GM21529 (cell line): ENCODE results near the gene CNOT3.
"Not testable (repeated sequence)": the region's sequence is repeated elsewhere in the genome, so short reads cannot be mapped to it uniquely, and the experiment has no call there.

ENCODE experiments used
- ATAC-seq: cut with Tn5 transposase; IDR thresholded peaks from one replicate; pipeline ENCODE4 v1.9.1; 2021; ENCODE audit not compliant: unreplicated experiment

The CNOT3 gene

GRCh38 chr19:54189735-54190502, 52.4 kb downstream of the CNOT3 start:
- ATAC-seq: peak; percentile 47

GRCh38 chr19:54190503-54191010, 53.0 kb downstream of the CNOT3 start:
- ATAC-seq: peak; percentile 43

- peak; percentile 29 for ATAC-seq
These were observed 53.6 kb downstream of the CNOT3 start, which contains the start of gene TSEN34 for GRCh38 chr19:54191011-54191810. Gene TSEN34 (plus strand): TSS chr19:54191308. CDS start chr19:54191365, 57 bp downstream.

DNA sequence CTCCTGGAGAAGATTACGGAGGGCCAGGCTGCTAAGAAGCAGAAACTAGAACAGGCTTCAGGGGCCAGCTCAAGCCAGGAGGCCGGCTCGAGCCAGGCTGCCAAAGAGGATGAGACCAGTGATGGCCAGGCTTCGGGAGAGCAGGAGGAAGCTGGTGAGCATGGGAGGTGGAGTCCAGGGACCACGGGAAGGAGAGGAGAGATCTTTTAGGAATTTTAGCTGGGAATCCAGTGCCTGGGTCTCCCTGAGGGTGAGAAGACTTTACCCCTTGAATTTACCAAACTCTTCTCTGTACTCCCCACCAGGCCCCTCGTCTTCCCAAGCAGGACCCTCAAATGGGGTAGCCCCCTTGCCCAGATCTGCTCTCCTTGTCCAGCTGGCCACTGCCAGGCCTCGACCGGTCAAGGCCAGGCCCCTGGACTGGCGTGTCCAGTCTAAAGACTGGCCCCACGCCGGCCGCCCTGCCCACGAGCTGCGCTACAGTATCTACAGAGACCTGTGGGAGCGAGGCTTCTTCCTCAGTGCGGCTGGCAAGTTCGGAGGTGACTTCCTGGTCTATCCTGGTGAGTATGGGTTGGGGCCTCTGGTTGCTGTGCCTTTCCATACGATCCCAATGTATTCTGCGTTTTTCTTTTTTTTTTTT, 54.4 kb downstream of the CNOT3 start:
- no peak for ATAC-seq

GRCh38 chr19:54193011-54193410, 55.4 kb downstream of the CNOT3 start:
- no peak for ATAC-seq

DNA sequence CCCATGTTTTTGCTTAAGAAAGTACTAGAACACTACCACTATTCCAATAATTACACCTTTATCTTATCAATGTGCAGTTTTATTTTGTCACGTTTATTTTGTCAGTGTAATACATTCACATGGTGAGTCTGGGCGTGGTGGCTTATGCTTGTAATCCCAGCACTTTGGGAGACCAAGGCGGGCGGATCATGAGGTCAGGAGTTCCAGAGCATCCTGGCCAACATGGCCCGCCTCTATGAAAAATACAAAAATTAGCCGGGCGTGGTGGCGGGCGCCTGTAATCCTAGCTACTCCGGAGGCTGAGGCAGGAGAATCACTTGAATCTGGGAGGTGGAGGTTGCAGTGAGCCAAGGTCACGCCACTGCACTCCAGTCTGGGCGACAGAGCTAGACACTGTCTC, 56.9 kb downstream of the CNOT3 start:
- not testable (repeated sequence) for ATAC-seq

DNA sequence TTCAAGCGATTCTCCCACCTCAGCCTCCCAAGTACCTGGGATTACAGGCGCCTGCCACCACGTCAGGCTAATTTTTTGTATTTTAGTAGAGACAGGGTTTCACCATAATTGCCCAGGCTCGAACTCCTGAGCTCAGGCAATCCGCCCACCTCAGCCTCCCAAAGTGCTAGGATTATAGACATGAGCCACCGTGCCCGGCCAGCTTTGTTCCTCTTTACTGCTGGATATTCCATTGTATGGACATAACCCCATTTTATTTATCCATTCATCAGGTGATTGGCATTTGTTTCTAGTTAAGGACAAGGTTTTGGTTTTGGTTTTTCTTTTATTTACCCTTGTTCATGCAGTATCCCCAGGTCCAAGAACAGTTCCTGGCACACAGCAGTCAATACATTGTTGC, 59.0 kb downstream of the CNOT3 start:
- no peak for ATAC-seq

GRCh38 chr19:54197121-54197520, 59.6 kb downstream of the CNOT3 start:
- no peak for ATAC-seq

DNA sequence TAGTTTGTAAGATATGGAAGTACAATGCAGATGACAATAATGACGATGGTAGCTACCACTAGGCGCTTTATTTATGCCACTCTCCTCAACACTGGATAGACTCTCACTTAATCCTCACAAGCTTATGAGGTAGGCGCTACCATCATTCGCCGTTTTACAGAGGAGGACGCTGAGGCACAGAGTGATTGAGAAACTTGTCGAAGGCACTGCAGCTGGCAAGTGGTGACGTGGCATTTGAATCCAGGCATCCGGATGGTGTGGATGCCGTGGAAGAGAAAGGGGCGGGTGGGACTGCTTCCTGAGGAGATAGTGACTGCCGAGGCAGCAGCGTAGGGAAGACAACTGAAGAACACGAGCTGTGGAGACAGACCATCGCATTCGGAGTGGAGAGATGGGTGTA, 61.8 kb downstream of the CNOT3 start:
- no peak for ATAC-seq

DNA sequence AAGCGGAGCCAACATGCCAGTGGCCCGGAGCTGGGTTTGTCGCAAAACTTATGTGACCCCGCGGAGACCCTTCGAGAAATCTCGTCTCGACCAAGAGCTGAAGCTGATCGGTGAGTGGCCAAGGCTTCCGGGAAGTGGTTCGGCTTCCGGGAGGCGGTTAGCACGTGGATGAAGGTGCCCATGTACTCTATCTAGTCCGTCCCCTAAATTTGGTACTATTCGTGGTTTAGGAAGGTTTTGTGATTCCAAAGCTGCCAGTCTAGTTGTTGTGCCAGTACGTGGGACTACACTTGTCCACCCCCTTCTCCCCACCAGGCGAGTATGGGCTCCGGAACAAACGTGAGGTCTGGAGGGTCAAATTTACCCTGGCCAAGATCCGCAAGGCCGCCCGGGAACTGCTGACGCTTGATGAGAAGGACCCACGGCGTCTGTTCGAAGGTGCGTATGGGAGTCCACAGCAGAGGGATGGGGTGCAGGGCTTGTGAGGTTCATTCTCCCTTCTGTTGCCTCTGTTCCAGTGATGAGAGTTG, 63.7 kb downstream of the CNOT3 start:
- ATAC-seq: no peak

- ATAC-seq: no peak
These were observed 64.4 kb downstream of the CNOT3 start for GRCh38 chr19:54201980-54202379.

- no peak for ATAC-seq
These were observed 65.6 kb downstream of the CNOT3 start for GRCh38 chr19:54203151-54203611.

DNA sequence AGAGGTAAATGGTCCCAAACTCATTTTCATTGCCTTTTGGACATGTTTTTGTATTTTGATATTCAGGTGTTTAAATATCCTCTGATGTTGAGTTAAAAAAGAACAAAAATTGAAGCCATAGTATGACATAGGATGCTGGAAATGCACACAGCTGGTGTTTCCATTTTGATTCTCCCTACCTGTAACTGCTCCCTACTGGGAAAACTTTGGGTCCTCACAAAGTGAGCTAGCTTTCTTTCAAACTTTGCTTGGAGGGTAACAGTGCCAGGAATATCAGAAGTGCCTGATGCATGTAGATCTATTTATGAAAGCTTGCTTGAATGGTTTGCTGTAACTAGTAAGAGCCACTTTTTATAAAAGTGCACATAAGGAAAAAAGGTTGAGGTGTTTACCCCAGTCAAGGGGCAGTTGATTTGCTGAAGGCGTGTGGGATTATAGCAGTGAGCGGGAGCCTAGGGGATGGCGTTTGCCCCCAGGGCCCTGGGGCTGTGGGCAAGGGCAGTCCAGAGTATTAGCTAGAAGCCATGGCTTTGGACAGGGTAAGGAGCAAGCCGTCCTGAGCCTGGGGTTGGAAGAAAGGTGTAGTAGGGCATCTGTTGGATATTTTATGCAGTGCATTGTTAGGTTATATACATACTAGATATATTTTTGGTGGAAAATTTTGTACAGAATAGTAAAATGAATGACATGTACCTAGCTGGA, 67.4 kb downstream of the CNOT3 start:
- ATAC-seq: no peak
